Urothelium cell line (cell line): ENCODE results near the gene KIF14.
"Not testable (repeated sequence)": the region's sequence is repeated elsewhere in the genome, so short reads cannot be mapped to it uniquely, and the experiment has no call there.

Experiments
- DNase-seq: peaks from one replicate; pipeline ENCODE4 v3.0.0; 2011; ENCODE audit warnings: low spot score, mixed read lengths
- FAIRE-seq: peaks from 2 replicates; lab custom pipeline; 2011; peaks lifted over from hg19 to GRCh38; lab: Jason Lieb, UNC

Gene KIF14

GRCh38 chr1:200547386-200547785 lies 73.2 kb downstream of the KIF14 start:
- no peak for DNase-seq
- FAIRE-seq = no peak

DNA sequence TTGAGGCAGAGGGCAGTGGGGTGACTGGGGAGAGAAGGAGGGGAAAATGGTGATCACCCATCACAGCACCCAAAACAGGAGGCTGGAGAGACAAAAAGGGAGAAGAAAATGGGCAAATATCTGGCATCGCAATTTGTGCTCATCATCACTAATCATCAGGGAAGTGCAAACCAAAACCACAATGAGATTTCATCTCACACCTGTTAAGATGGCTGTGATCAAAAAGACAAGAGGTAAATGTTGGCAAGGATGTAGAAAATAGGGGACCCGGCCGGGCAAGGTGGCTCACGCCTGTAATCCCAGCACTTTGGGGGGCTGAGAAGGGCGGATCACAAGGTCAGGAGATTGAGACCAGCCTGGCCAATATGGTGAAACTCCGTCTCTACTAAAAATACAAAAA lies 74.0 kb downstream of the KIF14 start:
- DNase-seq = no peak
- no peak for FAIRE-seq

GRCh38 chr1:200542162-200542561 lies 78.4 kb downstream of the KIF14 start:
- FAIRE-seq (no peak), DNase-seq (peak; percentile 18)

DNA sequence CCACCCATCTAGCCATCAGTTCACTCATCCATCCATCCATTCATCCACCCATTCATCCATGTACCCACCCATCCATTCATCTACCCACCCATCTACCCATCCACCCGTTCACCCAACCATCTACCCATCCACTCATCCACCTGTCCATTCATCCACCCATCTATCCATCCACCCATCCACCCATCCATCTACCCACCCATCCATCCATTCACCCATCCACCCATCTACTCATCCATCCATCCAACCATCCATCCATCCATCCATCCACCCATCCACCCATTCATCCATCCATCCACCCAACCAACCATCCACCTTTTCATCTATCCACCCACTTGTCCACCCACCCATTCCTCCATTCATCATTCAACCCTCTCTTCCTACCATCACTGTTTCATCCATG lies 80.3 kb downstream of the KIF14 start:
- peak; percentile 79 for FAIRE-seq
- DNase-seq = no peak

DNA sequence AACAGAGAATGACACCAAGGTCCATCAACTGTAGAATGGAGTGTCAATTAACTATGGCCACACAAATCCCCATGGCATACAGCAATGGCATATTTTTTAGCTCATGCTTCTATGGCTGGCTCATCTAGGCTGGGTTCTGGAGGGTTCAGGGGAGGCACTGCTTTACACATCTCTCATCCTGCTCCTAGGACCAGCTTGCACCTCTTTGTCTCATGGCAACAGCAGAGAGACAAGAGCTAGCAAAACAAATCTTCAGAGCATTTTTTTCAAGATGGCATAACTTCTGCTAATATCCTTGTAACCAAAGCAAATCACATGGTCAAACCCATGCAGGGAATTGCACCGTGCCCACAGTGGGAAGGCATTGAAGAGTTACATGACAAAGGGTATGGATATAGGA lies 82.4 kb downstream of the KIF14 start:
- no peak for DNase-seq
- no peak for FAIRE-seq

DNA sequence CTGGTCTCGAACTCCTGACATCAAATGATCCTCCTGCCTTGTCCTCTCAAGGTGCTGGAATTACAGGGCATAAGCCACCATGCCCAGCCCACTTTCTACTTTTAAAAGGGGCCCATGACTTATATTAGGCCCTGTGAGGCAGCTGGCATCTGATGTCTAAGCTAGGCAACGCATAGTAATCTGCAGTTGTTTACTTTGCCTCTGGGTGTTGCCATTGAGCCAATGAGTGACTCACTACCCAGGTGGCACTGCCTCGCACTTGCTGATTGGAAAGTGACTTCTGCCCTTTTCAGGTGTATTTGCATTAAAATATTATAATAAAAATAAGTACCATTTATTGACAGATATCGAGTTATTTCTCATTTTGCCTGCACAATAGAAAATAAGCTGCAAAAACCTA lies 84.9 kb downstream of the KIF14 start:
- FAIRE-seq (no peak), DNase-seq (peak; percentile 69)

DNA sequence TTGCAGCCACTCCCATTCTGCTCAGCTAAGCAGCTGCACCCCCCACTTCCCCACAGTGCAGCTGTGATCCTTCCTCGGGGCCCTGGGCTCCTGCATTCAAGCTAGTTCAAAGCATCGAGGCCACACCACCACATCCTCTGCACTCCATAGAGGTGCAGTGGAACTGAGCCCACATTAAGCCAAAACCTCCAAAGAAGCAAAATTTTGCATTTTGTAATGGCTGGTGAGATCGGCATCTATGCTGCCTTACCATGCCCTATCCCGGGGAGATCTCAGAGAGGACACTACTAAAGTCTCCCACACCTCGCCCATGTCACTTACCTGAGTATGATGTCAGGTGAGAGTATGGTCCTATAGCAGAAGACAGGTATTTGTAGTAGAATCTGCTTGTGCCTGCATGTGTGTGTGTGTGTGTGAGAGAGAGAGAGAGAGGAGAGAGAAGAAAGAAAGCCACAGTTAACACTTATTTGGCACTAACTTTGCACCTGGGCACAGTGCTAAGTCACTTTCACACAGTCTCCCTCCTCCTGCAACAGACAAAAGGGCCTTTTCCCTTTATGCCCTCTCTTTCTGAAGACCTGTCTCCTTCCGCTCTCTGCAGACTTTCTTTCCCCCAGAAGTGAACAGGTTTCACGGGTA lies 89.8 kb downstream of the KIF14 start:
- FAIRE-seq = no peak
- DNase-seq = no peak

DNA sequence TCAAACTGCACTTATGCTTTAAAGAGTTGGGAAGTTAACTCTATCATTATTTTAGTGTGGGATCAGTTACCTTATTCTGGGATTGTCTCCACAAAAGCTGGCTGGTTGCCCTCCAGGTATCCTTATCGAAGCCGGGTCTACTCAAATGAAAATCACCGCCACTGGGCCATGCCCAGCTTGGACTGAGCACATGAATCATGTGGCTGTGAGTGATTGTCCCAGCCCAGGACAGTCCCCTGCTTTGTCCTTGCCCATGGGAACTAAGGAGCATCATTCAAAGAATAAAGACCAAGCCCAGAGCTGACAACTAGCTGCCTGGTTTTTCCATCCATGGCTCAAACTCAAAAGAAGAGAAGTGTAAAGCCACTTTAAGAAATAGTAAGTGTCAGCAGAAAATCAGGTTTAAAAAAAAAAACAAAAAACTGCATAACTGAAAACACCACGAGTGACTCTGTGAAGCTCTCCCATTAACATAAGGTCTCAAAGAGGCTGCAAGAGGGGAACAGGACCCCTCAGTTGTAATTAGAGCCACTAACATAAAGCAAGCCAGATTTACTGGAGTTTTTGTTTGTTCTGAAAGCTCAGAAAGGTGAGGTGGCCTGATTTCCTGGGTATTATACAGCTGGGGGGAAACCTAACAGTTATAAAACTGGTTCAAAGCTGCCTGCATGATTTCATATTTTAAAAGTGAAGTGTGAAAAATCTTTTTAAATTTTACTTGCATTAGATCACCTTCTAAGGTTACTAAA lies 91.5 kb downstream of the KIF14 start:
- DNase-seq = no peak
- FAIRE-seq = no peak

DNA sequence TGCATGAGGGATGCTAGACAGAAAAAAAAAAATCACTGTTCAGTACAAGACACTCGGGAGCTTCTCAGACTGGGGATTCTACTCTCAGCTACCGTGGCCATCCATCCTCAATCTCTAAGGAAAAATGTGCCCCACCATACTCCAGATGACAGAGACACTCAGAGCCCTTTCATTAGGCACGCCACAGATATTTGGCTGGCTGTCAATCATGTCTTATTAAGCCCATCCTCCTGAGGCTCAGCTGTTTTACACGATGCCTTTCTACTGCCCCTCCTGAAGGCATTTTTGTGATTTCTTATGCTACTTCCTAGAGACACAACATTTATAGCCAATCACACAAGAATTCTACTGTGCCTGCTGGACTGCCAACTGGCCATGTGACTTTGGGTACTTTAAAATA lies 92.9 kb downstream of the KIF14 start:
- DNase-seq (no peak), FAIRE-seq (no peak)

DNA sequence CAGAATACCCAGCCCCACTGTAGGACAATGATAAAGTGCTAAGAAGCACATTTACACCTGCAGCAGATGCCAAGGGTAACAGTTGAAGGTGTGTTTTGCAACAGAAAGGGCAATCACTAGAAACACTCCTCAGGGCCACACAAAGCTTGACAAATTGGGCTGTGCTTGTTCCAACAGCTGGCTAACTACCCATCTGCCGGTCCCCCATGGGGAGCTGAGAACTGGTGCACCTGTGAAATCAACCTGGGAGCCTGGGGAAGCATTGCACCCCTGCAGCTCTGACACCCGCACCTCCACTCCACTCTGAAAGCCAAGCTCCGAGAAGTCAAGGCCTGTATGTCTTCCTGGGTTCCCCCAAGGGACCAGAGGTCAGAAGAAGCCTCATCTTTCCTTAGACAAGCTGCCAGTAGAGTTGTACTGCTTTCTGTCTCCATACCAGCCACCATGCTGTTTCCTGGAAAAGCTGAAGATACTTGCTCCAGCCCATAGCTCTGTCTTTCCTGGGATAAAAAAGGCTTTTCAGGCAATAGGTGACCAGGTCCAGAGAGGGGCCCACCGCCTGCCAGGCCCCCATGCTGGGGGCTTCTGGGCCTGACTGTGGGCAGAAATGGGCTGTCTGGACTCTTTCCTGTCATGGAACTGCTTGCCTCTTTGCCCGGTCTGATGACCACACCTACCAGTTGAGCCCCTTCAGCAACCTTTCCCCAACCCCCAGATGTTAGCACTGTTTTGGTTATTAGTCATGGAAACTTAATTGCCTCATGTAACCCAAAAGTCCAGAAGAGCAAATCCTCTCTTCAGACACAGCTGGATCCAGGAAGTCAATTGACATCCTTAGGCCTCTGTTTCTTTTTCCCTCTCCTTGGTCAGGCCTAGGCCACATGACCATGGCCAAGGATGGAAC lies 93.6 kb downstream of the KIF14 start:
- FAIRE-seq (no peak), DNase-seq (no peak)

GRCh38 chr1:200525090-200525987 lies 95.2 kb downstream of the KIF14 start:
- no peak for DNase-seq
- no peak for FAIRE-seq

GRCh38 chr1:200524551-200524950 lies 96.0 kb downstream of the KIF14 start:
- FAIRE-seq = not testable (repeated sequence)

GRCh38 chr1:200524092-200524491 lies 96.5 kb downstream of the KIF14 start:
- DNase-seq (no peak), FAIRE-seq (no peak)

More at GRCh38 chr1:200524551-200524950, 96.0 kb downstream of the KIF14 start:
- DNase-seq = not testable (repeated sequence)

- DNase-seq (no peak), FAIRE-seq (no peak)
These were observed 99.8 kb downstream of the KIF14 start for GRCh38 chr1:200520735-200521134.

DNA sequence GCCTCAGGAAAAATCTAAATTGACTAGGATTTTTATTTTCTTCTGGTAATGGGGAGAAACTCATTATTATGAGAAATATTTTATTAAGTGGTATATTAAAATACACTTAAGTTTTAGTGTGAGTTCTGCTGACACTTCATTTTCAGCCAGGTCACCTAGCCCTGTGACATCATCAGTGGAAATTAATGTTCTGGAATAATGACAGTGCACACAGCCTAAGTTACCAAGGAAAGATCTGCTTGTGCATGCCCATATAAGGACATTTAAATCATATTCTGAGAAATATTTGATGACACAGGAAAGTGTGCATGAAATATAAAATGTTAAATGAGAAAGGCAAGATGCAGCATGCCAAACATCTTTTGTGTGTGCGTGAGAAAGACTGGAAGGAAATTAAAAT lies 102.0 kb downstream of the KIF14 start:
- no peak for DNase-seq
- no peak for FAIRE-seq

DNA sequence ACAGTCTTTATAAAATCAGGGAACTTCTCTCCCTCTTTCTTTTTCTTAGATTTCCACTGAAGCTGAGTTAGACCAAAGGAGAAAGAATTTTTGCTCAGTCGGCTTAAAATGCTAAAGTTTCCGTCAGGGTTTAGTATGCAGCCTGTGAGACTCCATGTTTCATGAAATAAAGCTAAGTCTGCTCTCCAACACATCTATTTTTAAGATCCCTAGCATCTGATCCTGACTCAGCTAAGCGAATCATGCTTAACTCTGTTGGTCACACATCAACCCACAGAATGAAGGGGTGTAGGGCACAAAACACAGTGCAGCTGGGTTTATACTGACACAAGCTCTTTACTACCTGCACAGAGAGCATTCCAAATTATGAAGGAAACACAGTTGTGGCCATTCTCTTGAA lies 108.4 kb downstream of the KIF14 start:
- DNase-seq (peak; percentile 25), FAIRE-seq (no peak)

GRCh38 chr1:200510228-200510623 lies 110.3 kb downstream of the KIF14 start:
- DNase-seq (peak; percentile 81), FAIRE-seq (no peak)

DNA sequence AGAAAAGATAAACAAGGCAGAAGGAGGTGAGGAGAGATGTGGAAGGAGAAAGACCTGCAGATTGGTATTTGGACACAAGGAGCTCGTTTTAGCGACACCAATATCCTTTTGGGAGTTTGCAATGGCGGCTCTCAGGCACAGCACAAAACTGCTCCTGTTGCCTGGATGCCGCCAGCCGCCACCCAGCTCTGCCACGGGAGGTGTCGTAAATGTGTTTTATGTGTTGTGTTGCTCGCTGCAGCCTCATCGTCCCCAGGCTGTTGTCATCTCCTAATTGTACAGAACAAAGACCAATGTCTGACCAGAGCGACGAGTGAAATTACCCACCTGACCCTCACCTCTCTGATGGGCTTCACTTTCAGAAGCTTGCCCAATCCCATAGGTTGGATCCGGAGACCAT lies 114.1 kb downstream of the KIF14 start:
- DNase-seq = no peak
- no peak for FAIRE-seq

DNA sequence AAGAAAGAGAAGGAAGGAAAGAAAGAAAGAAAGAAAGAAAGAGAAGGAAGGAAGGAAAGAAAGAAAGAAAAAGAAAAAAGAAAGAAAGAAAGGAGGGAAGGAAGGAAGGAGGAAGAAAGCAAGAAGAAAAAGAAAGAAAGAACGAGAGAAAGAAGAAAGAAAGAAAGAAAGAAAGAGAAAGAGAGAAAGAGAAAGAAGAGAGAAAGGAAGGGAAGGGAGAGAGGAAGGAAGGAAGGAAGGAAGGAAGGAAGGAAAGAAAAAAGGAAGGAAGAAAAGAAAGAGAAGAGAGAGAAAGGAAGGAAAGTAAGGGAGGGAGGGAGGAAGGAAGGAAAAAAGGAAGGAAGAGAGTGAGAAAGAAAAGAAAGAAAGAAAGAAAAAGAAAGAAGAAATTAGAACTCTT lies 115.3 kb downstream of the KIF14 start:
- no peak for FAIRE-seq
- DNase-seq = no peak
